ENCODE results near the gene CBLN3. TPM values are rescaled to one million over a fixed set of nuclear protein-coding genes. Genes with fewer than 3 reads are reported as not detected.
"Not testable (repeated sequence)": the region's sequence is repeated elsewhere in the genome, so short reads cannot be mapped to it uniquely, and the experiment has no call there.

Gene CBLN3
- total RNA-seq, 1 experiment from 2014 or later = 0.94 TPM

DNA sequence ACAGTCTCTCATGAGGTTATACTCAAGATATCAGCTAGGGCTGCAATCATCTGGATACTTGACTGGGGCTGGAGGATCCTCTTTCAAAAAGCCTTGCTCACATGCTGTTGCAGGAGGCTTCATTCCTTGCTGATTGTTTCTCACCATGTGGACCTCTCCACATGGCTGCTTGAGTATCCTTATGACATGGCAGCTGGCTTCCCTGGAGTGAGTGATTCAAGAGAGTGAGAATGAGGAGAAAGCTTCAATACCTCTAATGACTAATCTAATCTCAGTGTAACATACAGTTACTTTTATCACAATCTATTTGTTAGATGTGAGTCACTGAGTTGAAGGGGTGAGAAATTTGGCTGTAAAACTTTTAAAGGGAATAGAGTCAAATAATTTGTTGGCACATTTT lies 27.5 kb upstream of the CBLN3 start:
- Mint-ChIP-seq H3K36me3 (peaks cover 28% of the 10 kb centered on the region), H3K27me3 (ENCODE audit: low read depth) (peaks cover 10% of the 10 kb centered on the region), H3K27ac (no peak overlapping the region), H3K9me3 (peaks cover 45% of the 10 kb centered on the region), H3K4me1 (no peaks in the 10 kb centered on the region), H3K4me3 (no peak overlapping the region)
- CTCF ChIA-PET = no interaction called here
- POLR2A ChIA-PET = no interaction called here
- TF ChIP-seq STAT6 (CRISPR knock-in tag; conservative IDR thresholded peaks at IDR 0.05; ENCODE audit: low read depth) (no peak), ZNF512 (CRISPR knock-in tag; IDR thresholded peaks at IDR 0.05; ENCODE audit: borderline replicate concordance) (no peak), ZNF263 (CRISPR knock-in tag; IDR thresholded peaks at IDR 0.05; ENCODE audit: low read depth) (no peak), MLX (CRISPR knock-in tag; IDR thresholded peaks at IDR 0.05) (no peak), NFATC4 (CRISPR knock-in tag; IDR thresholded peaks at IDR 0.05) (no peak)
- TF ChIP-seq, protein P1, sequence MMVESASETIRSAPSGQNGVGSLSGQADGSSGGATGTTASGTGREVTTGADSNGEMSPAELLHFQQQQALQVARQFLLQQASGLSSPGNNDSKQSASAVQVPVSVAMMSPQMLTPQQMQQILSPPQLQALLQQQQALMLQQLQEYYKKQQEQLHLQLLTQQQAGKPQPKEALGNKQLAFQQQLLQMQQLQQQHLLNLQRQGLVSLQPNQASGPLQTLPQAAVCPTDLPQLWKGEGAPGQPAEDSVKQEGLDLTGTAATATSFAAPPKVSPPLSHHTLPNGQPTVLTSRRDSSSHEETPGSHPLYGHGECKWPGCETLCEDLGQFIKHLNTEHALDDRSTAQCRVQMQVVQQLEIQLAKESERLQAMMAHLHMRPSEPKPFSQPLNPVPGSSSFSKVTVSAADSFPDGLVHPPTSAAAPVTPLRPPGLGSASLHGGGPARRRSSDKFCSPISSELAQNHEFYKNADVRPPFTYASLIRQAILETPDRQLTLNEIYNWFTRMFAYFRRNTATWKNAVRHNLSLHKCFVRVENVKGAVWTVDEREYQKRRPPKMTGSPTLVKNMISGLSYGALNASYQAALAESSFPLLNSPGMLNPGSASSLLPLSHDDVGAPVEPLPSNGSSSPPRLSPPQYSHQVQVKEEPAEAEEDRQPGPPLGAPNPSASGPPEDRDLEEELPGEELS (CRISPR knock-in tag; IDR thresholded peaks at IDR 0.05) = no peak
- no peak for ATAC-seq
- DNase-seq (ENCODE audit: low spot score) = no peak

DNA sequence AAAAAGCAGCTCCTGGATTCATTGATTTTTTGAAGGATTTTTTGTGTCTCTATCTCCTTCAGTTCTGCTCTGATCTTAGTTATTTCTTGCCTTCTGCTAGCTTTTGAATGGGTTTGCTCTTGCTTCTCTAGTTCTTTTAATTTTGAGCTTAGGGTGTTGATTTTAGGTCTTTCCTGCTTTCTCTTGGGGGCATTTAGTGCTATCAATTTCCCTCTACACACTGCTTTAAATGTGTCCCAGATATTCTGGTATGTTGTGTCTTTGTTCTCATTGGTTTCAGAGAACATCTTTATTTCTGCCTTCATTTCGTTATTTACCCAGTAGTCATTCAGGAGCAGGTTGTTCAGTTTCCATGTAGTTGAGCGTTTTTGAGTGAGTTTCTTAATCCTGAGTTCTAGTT lies 21.4 kb upstream of the CBLN3 start:
- H3K27me3 Mint-ChIP-seq (ENCODE audit: low read depth); H3K4me3 Mint-ChIP-seq; POLR2A ChIA-PET; DNase-seq (ENCODE audit: low spot score); H3K27ac Mint-ChIP-seq; H3K4me1 Mint-ChIP-seq; ATAC-seq: not testable (repeated sequence)
- H3K36me3 Mint-ChIP-seq = peaks cover 28% of the 10 kb centered on the region
- CTCF ChIA-PET = interaction anchor here (0.6 kb wide), 1 partner anchor 514 kb away, joined by 5 read pairs; no protein-coding TSS in a partner anchor
- H3K9me3 Mint-ChIP-seq = peaks cover 44% of the 10 kb centered on the region

DNA sequence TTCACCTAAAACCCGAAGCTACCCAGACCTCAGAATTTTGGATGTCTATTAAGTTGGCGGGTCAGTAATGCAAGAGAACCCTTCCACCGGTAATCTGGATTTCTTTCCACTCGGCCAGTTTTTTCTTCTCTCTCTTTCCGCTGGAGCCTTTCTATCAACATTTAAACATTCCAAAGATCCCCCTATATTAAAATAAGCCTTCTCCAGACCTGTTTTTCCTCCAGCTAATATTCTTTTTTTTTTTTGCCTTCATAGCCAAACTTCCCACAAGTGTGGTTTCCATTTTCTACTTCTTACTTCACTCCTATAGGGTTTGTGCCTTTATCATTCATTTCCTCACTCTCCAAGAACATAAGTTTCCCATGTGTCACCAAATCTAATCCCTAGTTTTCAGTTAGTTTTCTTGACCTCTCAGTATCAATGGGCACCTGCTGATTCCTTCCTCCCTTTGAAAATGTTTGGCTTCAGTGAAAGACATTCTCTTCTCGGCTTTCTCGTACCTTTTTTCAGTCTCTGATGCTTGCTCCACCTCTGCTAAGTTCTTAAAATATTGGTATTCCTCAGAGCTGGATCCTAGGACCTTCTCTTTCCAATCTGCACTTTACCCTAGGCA lies 13.7 kb upstream of the CBLN3 start:
- Mint-ChIP-seq H3K36me3 (peaks cover 21% of the 10 kb centered on the region), H3K4me3 (peak overlapping the region; percentile 88), H3K9me3 (peaks cover 3% of the 10 kb centered on the region; the same call in 1 of the 2 replicates), H3K4me1 (peaks cover 10% of the 10 kb centered on the region), H3K27ac (peak overlapping the region; percentile 99), H3K27me3 (ENCODE audit: low read depth) (no peaks in the 10 kb centered on the region)
- ATAC-seq (no peak), DNase-seq (ENCODE audit: low spot score) (no peak)
- TF ChIP-seq, protein P2, sequence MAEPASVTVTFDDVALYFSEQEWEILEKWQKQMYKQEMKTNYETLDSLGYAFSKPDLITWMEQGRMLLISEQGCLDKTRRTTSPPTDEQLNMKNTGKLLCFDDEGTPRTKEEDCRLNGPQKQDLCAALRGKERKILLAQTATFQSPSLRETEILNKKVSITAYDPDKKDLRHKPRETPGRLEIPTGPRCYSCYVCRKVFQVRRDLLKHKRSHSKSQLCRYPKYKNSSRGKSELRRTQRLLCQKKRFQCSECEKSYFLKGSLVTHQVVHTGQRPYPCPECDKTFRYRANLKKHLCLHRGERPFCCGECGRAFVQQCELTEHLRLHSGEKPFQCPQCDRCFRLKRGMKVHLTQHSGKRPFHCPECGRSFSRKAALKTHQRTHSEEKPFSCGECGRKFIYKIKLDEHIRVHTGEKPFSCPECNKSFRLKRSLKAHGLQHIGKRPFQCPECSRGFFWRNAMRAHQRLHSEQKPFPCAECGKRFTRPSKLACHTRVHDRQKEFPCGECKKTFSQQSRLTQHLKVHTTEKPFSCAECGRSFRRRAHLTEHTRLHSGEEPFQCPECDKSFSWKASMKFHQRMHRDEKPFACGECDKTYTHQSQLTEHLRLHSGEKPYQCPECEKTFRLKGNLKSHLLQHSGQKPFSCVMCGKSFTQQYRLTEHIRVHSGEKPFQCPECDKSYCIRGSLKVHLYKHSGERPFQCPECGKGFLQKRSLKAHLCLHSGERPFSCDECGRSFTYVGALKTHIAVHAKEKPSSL (CRISPR knock-in tag; conservative IDR thresholded peaks at IDR 0.05) = no peak
- no peak for TF ChIP-seq TCF7 (CRISPR knock-in tag; IDR thresholded peaks at IDR 0.05; ENCODE audit: low read depth)
- TF ChIP-seq, protein P3, sequence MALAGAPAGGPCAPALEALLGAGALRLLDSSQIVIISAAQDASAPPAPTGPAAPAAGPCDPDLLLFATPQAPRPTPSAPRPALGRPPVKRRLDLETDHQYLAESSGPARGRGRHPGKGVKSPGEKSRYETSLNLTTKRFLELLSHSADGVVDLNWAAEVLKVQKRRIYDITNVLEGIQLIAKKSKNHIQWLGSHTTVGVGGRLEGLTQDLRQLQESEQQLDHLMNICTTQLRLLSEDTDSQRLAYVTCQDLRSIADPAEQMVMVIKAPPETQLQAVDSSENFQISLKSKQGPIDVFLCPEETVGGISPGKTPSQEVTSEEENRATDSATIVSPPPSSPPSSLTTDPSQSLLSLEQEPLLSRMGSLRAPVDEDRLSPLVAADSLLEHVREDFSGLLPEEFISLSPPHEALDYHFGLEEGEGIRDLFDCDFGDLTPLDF (CRISPR knock-in tag; IDR thresholded peaks at IDR 0.05) = no peak
- no peak for TF ChIP-seq ZBTB43 (CRISPR knock-in tag; IDR thresholded peaks at IDR 0.05)
- no peak for TF ChIP-seq IRF1 (CRISPR knock-in tag; IDR thresholded peaks at IDR 0.05)
- CTCF ChIA-PET = interaction anchor here (1.2 to 2.2 kb wide), 4 partner anchors 11 to 201 kb away, joined by 3 to 15 read pairs (median 8); partner anchors contain the start of gene TINF2
- POLR2A ChIA-PET = interaction anchor here (0.6 to 0.7 kb wide), 2 partner anchors 10 to 37 kb away, joined by 3 read pairs; no protein-coding TSS in a partner anchor
